HCT116 (cell line): ENCODE measurements around the gene PWP2. TPM values are rescaled to one million over a fixed set of nuclear protein-coding genes. Genes with fewer than 3 reads are reported as not detected.
"Not testable (repeated sequence)": the region's sequence is repeated elsewhere in the genome, so short reads cannot be mapped to it uniquely, and the experiment has no call there.

Experiments
- ATAC-seq: fragments of 200-7000 bp; cut with Tn5 transposase; 2 replicates; pipeline ENCODE4 v1.9.1; 2020; ENCODE audit warnings: mild to moderate bottlenecking, moderate library complexity
- BruUV-seq: library from RNA; stranded (reverse); fragments of 400-500 nt; replicated peaks from 2 replicates; lab custom pipeline; 2021; lab: Mats Ljungman, UMichigan
- CTCF ChIA-PET: fragments of 300-600 bp; sonication (Branson Sonifier 250); formaldehyde crosslinking; loops from one replicate; lab custom pipeline; 2021; ENCODE audit warnings: antibody characterized with exemption; lab: Charles Lee
- POLR2A ChIA-PET: fragments of 300-600, 350-600 bp; sonication (Branson Sonifier 250); formaldehyde crosslinking; loops from one replicate; lab custom pipeline; 2021; ENCODE audit warnings: antibody characterized with exemption; lab: Charles Lee
- RAD21 ChIA-PET, 2 experiments: fragments of 300-600 bp; sonication (Branson Sonifier 250); formaldehyde crosslinking; loops; one replicate each; lab custom pipeline; 2023; ENCODE audit warnings: low total read pairs in 2 of 2; ENCODE audit not compliant: uncharacterized antibody in 2 of 2, unreplicated experiment in 2 of 2, low non-redundant PET in 1 of 2; lab: Charles Lee
- DNase-seq: peaks from one replicate; pipeline ENCODE4 v3.0.0-alpha.2; 2010; ENCODE audit warnings: low read depth, low spot score
- H2AFZ ChIP-seq: fragments of 200-600 bp; shearing (Covaris generic), sonication (generic); 2 replicates; pipeline ENCODE4 v1.6.1; 2017; ENCODE audit warnings: low read depth, mixed run types, mixed read lengths, antibody characterized with exemption, low read length; ENCODE audit not compliant: poor library complexity, severe bottlenecking
- H3K27ac ChIP-seq: 2 replicates; pipeline ENCODE4 v1.5.1; 2012; ENCODE audit warnings: low read depth, low read length
- H3K27me3 ChIP-seq: fragments of 200-600 bp; sonication (generic); 2 replicates; pipeline ENCODE4 v1.6.1; 2016; ENCODE audit warnings: mixed run types, low read length, mixed read lengths; ENCODE audit not compliant: insufficient read depth
- H3K36me3 ChIP-seq, 2 experiments: fragments of 200-500 bp in 1 of 2; fragments of 200-600 bp in 1 of 2; sonication (Bioruptor generic) in 1 of 2; sonication (generic) in 1 of 2; 2 replicates each; pipeline versions ENCODE4 v1.5.1 to v1.6.1; 2014 to 2016; ENCODE audit warnings: low read length in 2 of 2, inconsistent platforms in 1 of 2, mixed read lengths in 1 of 2, mixed run types in 1 of 2; ENCODE audit not compliant: insufficient read depth in 2 of 2, control insufficient read depth in 1 of 2
- H3K4me1 ChIP-seq, 2 experiments: fragments of 200-600 bp in 1 of 2; sonication (generic) in 1 of 2; 2 replicates each; pipeline versions ENCODE4 v1.5.1 to v1.6.1; 2012 to 2017; ENCODE audit warnings: low read length in 2 of 2, inconsistent platforms in 1 of 2, mild to moderate bottlenecking in 1 of 2, mixed read lengths in 1 of 2, mixed run types in 1 of 2, moderate library complexity in 1 of 2; ENCODE audit not compliant: insufficient read depth in 2 of 2, control insufficient read depth in 1 of 2
- H3K4me2 ChIP-seq: fragments of 200-600 bp; sonication (generic); 2 replicates; pipeline ENCODE4 v1.6.1; 2017; ENCODE audit warnings: mixed run types, low read length, mixed read lengths
- H3K4me3 ChIP-seq, 2 experiments: fragments of 200-600 bp in 1 of 2; sonication (generic) in 1 of 2; replicated peaks in 1 of 2; 2 replicates each; pipeline ENCODE4 v1.5.1; 2011 to 2016; ENCODE audit warnings: low read length in 2 of 2, control low read depth in 1 of 2, low read depth in 1 of 2, mild to moderate bottlenecking in 1 of 2, mixed read lengths in 1 of 2, mixed run types in 1 of 2
- H3K79me2 ChIP-seq: fragments of 200-600 bp; sonication (generic); 2 replicates; pipeline ENCODE4 v1.6.1; 2017; ENCODE audit warnings: mild to moderate bottlenecking, mixed run types, low read length, moderate library complexity, mixed read lengths; ENCODE audit not compliant: insufficient read depth
- H3K9ac ChIP-seq: fragments of 200-600 bp; sonication (generic); 2 replicates; pipeline ENCODE4 v1.6.1; 2016; ENCODE audit warnings: low read length, mixed read lengths
- H3K9me2 ChIP-seq: fragments of 200-600 bp; sonication (generic), shearing (Covaris generic); 2 replicates; pipeline ENCODE4 v1.6.1; 2017; ENCODE audit warnings: mixed run types, mild to moderate bottlenecking, moderate library complexity; ENCODE audit not compliant: insufficient read depth
- H3K9me3 ChIP-seq, 2 experiments: fragments of 200-500 bp in 1 of 2; fragments of 200-600 bp in 1 of 2; sonication (Bioruptor generic) in 1 of 2; sonication (generic) in 1 of 2; 2 replicates each; pipeline ENCODE4 v1.6.1; 2014 to 2017; ENCODE audit warnings: low read length in 2 of 2, mixed read lengths in 2 of 2, inconsistent platforms in 1 of 2, low read depth in 1 of 2, mild to moderate bottlenecking in 1 of 2, mixed run types in 1 of 2, moderate library complexity in 1 of 2; ENCODE audit not compliant: control insufficient read depth in 1 of 2, insufficient read depth in 1 of 2
- H4K20me1 ChIP-seq: fragments of 200-600 bp; sonication (generic), shearing (Covaris generic); 2 replicates; pipeline ENCODE4 v1.6.1; 2017; ENCODE audit warnings: mixed run types, mild to moderate bottlenecking, moderate library complexity; ENCODE audit not compliant: insufficient read depth
- intact Hi-C: fragments of 100-400 bp; cut with micrococcal nuclease; formaldehyde crosslinking; loops from 2 replicates; pipeline ENCODE4 v1.10.0; 2022
- total RNA-seq: library from RNA; stranded (reverse); gene quantifications from one replicate; pipeline ENCODE4 v1.2.1, GENCODE V29; 2021; ENCODE audit not compliant: unreplicated experiment

PWP2 gene
- total RNA-seq, 1 experiment from 2014 or later, result 43.1 TPM

GRCh38 chr21:44144784-44145602 is 37.8 kb downstream of the PWP2 start:
- H3K79me2 ChIP-seq, DNase-seq, H3K4me3 ChIP-seq, H3K36me3 ChIP-seq, H3K9ac ChIP-seq, ATAC-seq, POLR2A ChIA-PET, H3K27me3 ChIP-seq, H3K4me1 ChIP-seq, H3K9me3 ChIP-seq, CTCF ChIA-PET, intact Hi-C loops, H2AFZ ChIP-seq, H3K4me2 ChIP-seq, H3K9me2 ChIP-seq, H4K20me1 ChIP-seq, RAD21 ChIA-PET, H3K27ac ChIP-seq: not testable (repeated sequence)
- TSS peak; percentile 54 for BruUV-seq

GRCh38 chr21:44145616-44146015 is 38.4 kb downstream of the PWP2 start:
- intact Hi-C loops, CTCF ChIA-PET, POLR2A ChIA-PET, H3K27ac ChIP-seq, BruUV-seq, H3K9me2 ChIP-seq, H3K79me2 ChIP-seq, RAD21 ChIA-PET, H3K36me3 ChIP-seq, H3K9ac ChIP-seq, H3K4me1 ChIP-seq, H3K9me3 ChIP-seq, H3K4me3 ChIP-seq, H4K20me1 ChIP-seq, ATAC-seq, H2AFZ ChIP-seq, H3K4me2 ChIP-seq, DNase-seq, H3K27me3 ChIP-seq: not testable (repeated sequence)

- RAD21 ChIA-PET, POLR2A ChIA-PET: not testable (repeated sequence)
These were observed 39.9 kb downstream of the PWP2 start for GRCh38 chr21:44147108-44147507.

GRCh38 chr21:44150255-44150654 is 43.1 kb downstream of the PWP2 start:
- H3K4me3 ChIP-seq, H3K79me2 ChIP-seq, H3K27me3 ChIP-seq, H3K27ac ChIP-seq, ATAC-seq, H4K20me1 ChIP-seq, intact Hi-C loops, H3K9me2 ChIP-seq, RAD21 ChIA-PET, BruUV-seq, CTCF ChIA-PET, H3K4me2 ChIP-seq, H2AFZ ChIP-seq, DNase-seq, H3K4me1 ChIP-seq, POLR2A ChIA-PET, H3K36me3 ChIP-seq, H3K9me3 ChIP-seq, H3K9ac ChIP-seq: not testable (repeated sequence)

More at GRCh38 chr21:44147108-44147507, 39.9 kb downstream of the PWP2 start:
- H3K79me2 ChIP-seq, H3K36me3 ChIP-seq, H3K4me3 ChIP-seq, CTCF ChIA-PET, H3K4me2 ChIP-seq, H4K20me1 ChIP-seq, DNase-seq, H3K27ac ChIP-seq, intact Hi-C loops, H3K9me3 ChIP-seq, H3K9me2 ChIP-seq, H3K4me1 ChIP-seq, H2AFZ ChIP-seq, BruUV-seq, H3K9ac ChIP-seq, H3K27me3 ChIP-seq: not testable (repeated sequence)
- peak; percentile 86 for ATAC-seq
